ENCODE measurements around the gene TMEM184A. TPM values are rescaled to one million over a fixed set of nuclear protein-coding genes. Genes with fewer than 3 reads are reported as not detected.
A peak's percentile ranks its signal among the peaks of the same experiment; 100 is the strongest.

The TMEM184A gene
- total and polyA plus RNA-seq, 2 of the 8 experiments (the other 6 are each of a cell fraction or from before 2014, with no cell fraction given), result 1.8 to 2.1 TPM

GRCh38 chr7:1535701-1536454 lies 20.1 kb downstream of the TMEM184A start:
- ChIA-PET POLR2A (ENCODE audit: partially characterized antibody) (interaction anchor here (1.0 to 4.9 kb wide), 5 partner anchors 8 to 45 kb away, joined by 3 to 26 read pairs (median 5); no protein-coding TSS in a partner anchor), CTCF (ENCODE audit: partially characterized antibody) (interaction anchor here (0.6 to 3.7 kb wide), 7 partner anchors 10 to 327 kb away, joined by 3 to 18 read pairs (median 7); partner anchors contain the start of genes INTS1 and TMEM184A)
- Histone ChIP-seq H3K4me1 (replicated peaks in 1 of 4; ENCODE audit: control insufficient read depth in 3 of 4, insufficient read depth in 4 of 4, low read length in 3 of 4) (peaks cover 13 to 45% (median 32%) of the 10 kb centered on the region in 4 experiments), H3K18ac (ENCODE audit: extremely low read depth, low read length) (no peak overlapping the region), H3K14ac (ENCODE audit: insufficient read length) (no peak overlapping the region), H3K4me2 (ENCODE audit: insufficient read depth in 1 of 2, low read depth in 2 of 2, low read length in 2 of 2) (peak overlapping the region; percentile 4 to 63; a peak in 2 of 4 replicates), H4K20me1 (replicated peaks in 1 of 2; ENCODE audit: control insufficient read depth in 1 of 2, insufficient read depth in 2 of 2, low read length in 2 of 2) (peaks cover 15 to 26% of the 10 kb centered on the region in 2 experiments), H4K5ac (ENCODE audit: insufficient read length, low read depth, low read length) (no peak overlapping the region), H3K27ac (ENCODE audit: low read depth, low read length) (no peak overlapping the region), H2BK5ac (ENCODE audit: low read depth, low read length) (no peak overlapping the region), H2BK12ac (ENCODE audit: low read depth, low read length) (no peak overlapping the region), H4K91ac (replicated peaks; ENCODE audit: insufficient read length, low read length) (no peak overlapping the region), H3K9me3 (ENCODE audit: insufficient read depth in 2 of 2, low read depth in 1 of 2, low read length in 1 of 2) (no peaks in the 10 kb centered on the region), H3K79me1 (ENCODE audit: low read depth, low read length) (peaks cover 23% of the 10 kb centered on the region), H3K79me2 (ENCODE audit: control insufficient read depth in 1 of 2, insufficient read depth in 2 of 2, low read length in 2 of 2) (peaks cover 0 to 71% of the 10 kb centered on the region in 2 experiments; a peak in 3 of 4 replicates), H4K8ac (ENCODE audit: extremely low read depth, insufficient read depth, low read length) (no peak overlapping the region), H3K23me2 (ENCODE audit: low read depth, low read length) (peaks cover 6% of the 10 kb centered on the region; the same call in 1 of the 2 replicates), H2AK5ac (ENCODE audit: low read depth, low read length) (no peak overlapping the region), H2BK20ac (ENCODE audit: low read length) (no peak overlapping the region), H2AFZ (ENCODE audit: low read length) (no peak overlapping the region), H2BK120ac (replicated peaks; ENCODE audit: low read depth, low read length) (no peak overlapping the region), H3K4me3 (ENCODE audit: extremely low read depth in 1 of 4, insufficient read depth in 2 of 4, low read depth in 3 of 4, low read length in 4 of 4) (no peak overlapping the region), H2BK15ac (ENCODE audit: low read length) (0 out of 2 replicates have a peak overlapping the region, but pooled peaks have one; percentile 18), H3K9ac (replicated peaks in 1 of 4; ENCODE audit: extremely low read depth in 1 of 4, low read depth in 3 of 4, low read length in 3 of 4) (no peak overlapping the region), H3K4ac (replicated peaks; ENCODE audit: insufficient read length, low read depth, low read length) (no peak overlapping the region), H3K27me3 (replicated peaks in 1 of 4; ENCODE audit: control insufficient read depth in 3 of 4, extremely low read depth in 1 of 4, insufficient read depth in 3 of 4, low read length in 3 of 4) (no peaks in the 10 kb centered on the region; a peak in 2 of 7 replicates), H3K36me3 (ENCODE audit: control insufficient read depth in 2 of 4, insufficient read depth in 4 of 4, low read length in 3 of 4) (peaks cover 0 to 13% (median 0%) of the 10 kb centered on the region in 4 experiments; a peak in 4 of 8 replicates), H3K56ac (replicated peaks; ENCODE audit: insufficient read length, low read depth, low read length) (no peak overlapping the region), H3K23ac (ENCODE audit: insufficient read length) (no peak overlapping the region)
- FAIRE-seq (no peak), DNase-seq (ENCODE audit: low read depth in 1 of 2, low spot score in 2 of 2) (peak in 1 of 2 experiments; percentile 51)
- WGBS, 2 experiments (ENCODE audit: extremely low coverage in 1 of 2, insufficient coverage in 1 of 2, insufficient read length in 1 of 2, insufficient replicate concordance in 2 of 2, low coverage in 1 of 2, low lambda C conversion rate in 2 of 2, missing lambda C conversion rate in 1 of 2), result 87% methylated on average over 35 of the region's 42 CpGs; no CpG with 5 or more reads in 1 of the 2 experiments
- TF ChIP-seq E2F6 (IDR thresholded peaks at IDR 0.05) (no peak), ASH2L (IDR thresholded peaks at IDR 0.05; ENCODE audit: low read length) (no peak), MAFK (IDR thresholded peaks at IDR 0.05; ENCODE audit: low read depth, low read length) (no peak), CBX5 (IDR thresholded peaks at IDR 0.05; ENCODE audit: low read depth, low read length) (no peak), ATF2 (IDR thresholded peaks at IDR 0.05; ENCODE audit: low read length) (no peak), POU5F1 (IDR thresholded peaks at IDR 0.05; ENCODE audit: low read depth, low read length) (no peak), BRCA1 (IDR thresholded peaks at IDR 0.05; ENCODE audit: low read depth, low read length) (no peak), EP300 (IDR thresholded peaks at IDR 0.05; ENCODE audit: borderline replicate concordance in 1 of 2, low read depth in 2 of 2, low read length in 2 of 2) (no peak), RBBP5 (IDR thresholded peaks at IDR 0.05; ENCODE audit: borderline replicate concordance, low read depth, low read length) (no peak)
